Chondrocyte (in vitro differentiated cells): ENCODE results near the gene KIAA0825. TPM values are rescaled to one million over a fixed set of nuclear protein-coding genes. Genes with fewer than 3 reads are reported as not detected.

Source experiments
- DNase-seq: peaks from one replicate; pipeline ENCODE4 v3.0.0; 2021; ENCODE audit warnings: mixed read lengths, low spot score
- H3K27ac Mint-ChIP-seq: one replicate; pipeline ENCODE4 v1.8.0; 2021; ENCODE audit warnings: mild to moderate bottlenecking, moderate library complexity, mixed read lengths; ENCODE audit not compliant: unreplicated experiment
- H3K27me3 Mint-ChIP-seq: 2 replicates; pipeline ENCODE4 v1.8.0; 2021; ENCODE audit warnings: low read depth, mixed read lengths
- H3K36me3 Mint-ChIP-seq: 2 replicates; pipeline ENCODE4 v1.8.0; 2021; ENCODE audit warnings: low read depth, mixed read lengths
- H3K4me1 Mint-ChIP-seq: 2 replicates; pipeline ENCODE4 v1.8.0; 2021; ENCODE audit warnings: low read depth, mild to moderate bottlenecking, mixed read lengths
- H3K4me3 Mint-ChIP-seq: one replicate; pipeline ENCODE4 v1.8.0; 2021; ENCODE audit warnings: mild to moderate bottlenecking, moderate library complexity, mixed read lengths; ENCODE audit not compliant: unreplicated experiment
- H3K9me3 Mint-ChIP-seq: 2 replicates; pipeline ENCODE4 v1.8.0; 2021; ENCODE audit warnings: low read depth, mixed read lengths
- CTCF ChIP-seq: fragments of 200-600 bp; sonication (generic); IDR thresholded peaks from 2 replicates; pipeline ENCODE4 v1.5.0; 2021; ENCODE audit warnings: antibody characterized with exemption, mild to moderate bottlenecking, moderate library complexity
- total RNA-seq: library from RNA; stranded (reverse); gene quantifications from 3 replicates; pipeline ENCODE4 v1.2.1, GENCODE V29; 2021

Gene KIAA0825
- total RNA-seq, 1 donor from 2014 or later, result 3.4 TPM

- no peak for TF ChIP-seq CTCF
- peaks cover 3% of the 10 kb centered on the region for H3K9me3 Mint-ChIP-seq
- no peak for DNase-seq
- H3K27me3 Mint-ChIP-seq, result no peaks in the 10 kb centered on the region
- H3K4me1 Mint-ChIP-seq, result peaks cover 25% of the 10 kb centered on the region
- H3K36me3 Mint-ChIP-seq, result peaks cover under 1% of the 10 kb centered on the region
- H3K4me3 Mint-ChIP-seq, result no peak overlapping the region
- peak overlapping the region; percentile 62 for H3K27ac Mint-ChIP-seq
These were observed 377.3 kb downstream of the KIAA0825 start for GRCh38 chr5:94240993-94241651.

DNA sequence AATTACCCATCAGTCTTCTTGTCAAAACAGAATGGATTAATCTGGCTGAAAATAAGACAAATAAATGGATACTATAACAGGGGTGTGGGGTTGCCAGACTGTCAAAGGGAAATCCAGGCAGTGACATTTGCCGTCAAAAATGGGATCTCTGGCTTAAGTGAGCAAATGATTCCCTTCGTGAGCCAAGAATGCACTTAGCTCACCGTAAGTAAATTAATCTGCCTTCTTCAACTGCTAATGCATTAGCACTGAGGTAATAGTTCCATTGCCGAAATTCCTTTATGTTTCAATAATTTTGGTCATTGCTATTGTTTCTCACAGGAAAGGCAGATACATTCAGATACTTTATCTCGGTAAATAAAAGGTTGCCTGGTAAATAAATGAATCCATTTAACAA lies 377.8 kb downstream of the KIAA0825 start:
- Mint-ChIP-seq H3K9me3 (peaks cover 8% of the 10 kb centered on the region), H3K27ac (no peak overlapping the region), H3K4me3 (no peak overlapping the region), H3K27me3 (no peaks in the 10 kb centered on the region), H3K36me3 (peaks cover 5% of the 10 kb centered on the region), H3K4me1 (peaks cover 25% of the 10 kb centered on the region)
- TF ChIP-seq CTCF, result no peak
- no peak for DNase-seq

DNA sequence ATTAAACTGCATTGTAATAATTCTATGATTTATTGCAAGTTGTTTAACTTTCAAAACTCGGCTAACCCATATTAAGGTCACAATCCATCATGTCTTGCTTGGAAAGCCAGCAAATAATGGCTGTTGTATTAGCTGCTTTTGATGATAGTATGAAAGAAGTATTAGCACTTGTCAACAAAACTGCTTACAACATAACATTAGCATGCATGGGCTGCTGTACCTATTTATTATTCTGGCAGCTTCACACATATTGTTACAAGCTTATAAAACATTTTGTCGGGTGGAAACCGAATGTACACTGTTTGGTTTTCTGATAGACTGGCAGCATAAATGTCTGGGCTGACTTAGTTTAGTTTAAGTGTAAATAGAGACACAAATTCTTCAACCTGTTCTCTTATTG lies 378.3 kb downstream of the KIAA0825 start:
- no peak for DNase-seq
- H3K27ac Mint-ChIP-seq, result no peak overlapping the region
- H3K9me3 Mint-ChIP-seq, result peaks cover 13% of the 10 kb centered on the region
- H3K36me3 Mint-ChIP-seq, result peaks cover 9% of the 10 kb centered on the region
- H3K4me3 Mint-ChIP-seq, result no peak overlapping the region
- H3K4me1 Mint-ChIP-seq, result peaks cover 25% of the 10 kb centered on the region
- H3K27me3 Mint-ChIP-seq, result no peaks in the 10 kb centered on the region
- no peak for TF ChIP-seq CTCF

GRCh38 chr5:94239266-94239665 lies 379.1 kb downstream of the KIAA0825 start:
- no peak for TF ChIP-seq CTCF
- H3K36me3 Mint-ChIP-seq, result peaks cover 11% of the 10 kb centered on the region
- no peak overlapping the region for H3K4me3 Mint-ChIP-seq
- H3K9me3 Mint-ChIP-seq, result peaks cover 21% of the 10 kb centered on the region
- H3K4me1 Mint-ChIP-seq, result peaks cover 25% of the 10 kb centered on the region
- H3K27ac Mint-ChIP-seq, result no peak overlapping the region
- no peak for DNase-seq
- no peaks in the 10 kb centered on the region for H3K27me3 Mint-ChIP-seq

GRCh38 chr5:94234987-94235386 lies 383.4 kb downstream of the KIAA0825 start:
- Mint-ChIP-seq H3K9me3 (peaks cover 27% of the 10 kb centered on the region), H3K4me3 (no peak overlapping the region), H3K4me1 (peaks cover 5% of the 10 kb centered on the region), H3K27ac (no peak overlapping the region), H3K36me3 (peaks cover 14% of the 10 kb centered on the region), H3K27me3 (no peaks in the 10 kb centered on the region)
- no peak for DNase-seq
- TF ChIP-seq CTCF, result no peak
